Right lobe of liver (tissue), 6 donors: ENCODE measurements around the gene KIAA2012. TPM values are rescaled to one million over a fixed set of nuclear protein-coding genes. Genes with fewer than 3 reads are reported as not detected.

Source experiments
- ATAC-seq, 4 donors: fragments of 200-7000 bp; cut with Tn5 transposase; one replicate each; pipeline ENCODE4 v1.9.1; 2020; ENCODE audit warnings: mild to moderate bottlenecking in 4 of 4, moderate library complexity in 4 of 4
- DNase-seq, 3 donors: peaks; one replicate each; pipeline ENCODE4 v3.0.0-alpha.2; 2020
- H3K27ac ChIP-seq, 3 donors: fragments of 200-600 bp; one replicate each; pipeline ENCODE4 v1.8.0; 2022
- H3K27me3 ChIP-seq, 2 donors: fragments of 200-600 bp; one replicate each; pipeline ENCODE4 v1.8.0; 2022
- H3K36me3 ChIP-seq, 4 donors: fragments of 200-600 bp; sonication (generic) in 1 of 4; one replicate each; pipeline versions ENCODE4 v1.5.1 to v1.8.0; 2017 to 2022; ENCODE audit warnings: control low read depth in 1 of 4
- H3K4me1 ChIP-seq, 4 donors: fragments of 200-600 bp; sonication (generic) in 1 of 4; one replicate each; pipeline versions ENCODE4 v1.5.1 to v1.8.0; 2017 to 2022; ENCODE audit warnings: control low read depth in 1 of 4
- H3K4me3 ChIP-seq, 3 donors: fragments of 200-600 bp; one replicate each; pipeline ENCODE4 v1.8.0; 2022
- H3K9me3 ChIP-seq, 4 donors: fragments of 200-600 bp; sonication (generic) in 1 of 4; one replicate each; pipeline versions ENCODE4 v1.5.1 to v1.8.0; 2017 to 2022; ENCODE audit warnings: control low read depth in 1 of 4
- CTCF ChIP-seq, 4 donors: fragments of 200-600 bp in 3 of 4; fragments of 450-650 bp in 1 of 4; IDR thresholded peaks; one replicate each; pipeline versions ENCODE4 v1.5.1 to v1.8.0; 2016 to 2022; ENCODE audit warnings: antibody characterized with exemption in 4 of 4, mild to moderate bottlenecking in 2 of 4
- POLR2A ChIP-seq: fragments of 450-650 bp; IDR thresholded peaks from one replicate; pipeline ENCODE4 v1.6.1; 2017; ENCODE audit warnings: antibody characterized with exemption, mild to moderate bottlenecking
- WGBS: methylation state at CpG from one replicate; pipeline ENCODE4 v1.1.6; 2018; ENCODE audit warnings: low coverage, low lambda C conversion rate; ENCODE audit not compliant: insufficient coverage; ENCODE audit errors: missing lambda C conversion rate; 5-methylcytosine and 5-hydroxymethylcytosine counted together
- intact Hi-C, 2 donors: fragments of 100-400 bp; cut with DNase I; formaldehyde crosslinking; loops; one replicate each; pipeline versions ENCODE4 v1.11.2 to v1.14.1; 2022
- total RNA-seq, 6 experiments: library from RNA; depleted of rRNA in 2 of 6; stranded (reverse); fragments of >200 nt in 2 of 6; fragmentation: NEBNext Ultra II Directional in 3 of 6; extraction: Animal tissue kit (Norgen Biotek cat#: 25700) in 3 of 6; gene quantifications; one replicate each; pipeline versions ENCODE4 v1.1.0 to v1.2.4, GENCODE V29; 2016 to 2023
- donor health status: DM: no; HTN: yes; CAD: no.
- donor health status: DM: no; HTN: no; CAD: no.
- donor health status: DM: no; HTN: no; CAD: no.
- donor health status: DM: no; HTN: yes; CAD: no.
- donor health status: DM: no; HTN: yes; CAD: no.

Gene KIAA2012
- total RNA-seq, 6 experiments from 2014 or later, result 0.11 to 0.56 (median 0.43) TPM

DNA sequence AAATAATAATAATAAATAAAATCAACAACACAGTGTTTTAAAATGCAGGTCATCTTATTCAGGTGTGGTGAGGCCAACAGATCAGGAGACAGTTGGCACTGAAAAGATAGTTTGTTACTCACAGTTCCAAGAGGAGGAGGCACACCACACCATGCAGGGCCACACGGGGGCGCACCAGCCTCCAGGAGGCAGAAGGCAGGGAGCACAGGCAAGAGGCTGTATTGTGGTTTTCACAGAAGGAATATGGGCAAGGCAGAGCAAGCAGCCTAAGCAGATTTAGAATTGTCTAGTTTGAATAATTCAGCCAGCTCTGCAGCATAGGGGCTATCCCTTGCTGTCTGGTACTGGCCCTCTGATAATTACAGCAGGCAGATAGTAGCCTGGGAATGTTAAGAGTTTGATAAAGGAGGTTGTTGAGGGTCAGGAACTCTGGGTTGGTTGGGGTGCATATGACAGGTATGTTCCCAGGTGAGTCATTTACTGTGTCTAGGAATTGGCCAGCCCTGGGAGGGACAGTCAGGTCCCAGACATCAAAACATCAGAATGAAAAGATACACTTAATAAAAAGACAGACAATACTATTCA, 31.3 kb downstream of the KIAA2012 start:
- intact Hi-C loops, result no loop called here

GRCh38 chr2:202105025-202105424, 32.0 kb downstream of the KIAA2012 start:
- ATAC-seq (no peak), DNase-seq (no peak)
- no peaks in the 10 kb centered on the region for H3K36me3 ChIP-seq
- no peak for TF ChIP-seq CTCF (IDR thresholded peaks at IDR 0.05)
- TF ChIP-seq POLR2A, result no peak
- no peaks in the 10 kb centered on the region for H3K9me3 ChIP-seq
- H3K4me1 ChIP-seq, result peaks cover 0 to 9% (median 0%) of the 10 kb centered on the region in 4 donors
- H3K27ac ChIP-seq, result no peak overlapping the region
- no peaks in the 10 kb centered on the region for H3K27me3 ChIP-seq
- intact Hi-C loops, result no loop called here
- no peak overlapping the region for H3K4me3 ChIP-seq

More for the DNA sequence above, 31.3 kb downstream of the KIAA2012 start:
- no peak for TF ChIP-seq POLR2A
- TF ChIP-seq CTCF (IDR thresholded peaks at IDR 0.05), result peak; percentile 37 to 69 (median 62)
- WGBS, result 17% methylated on average over 2 of the region's 2 CpGs
- H3K27me3 ChIP-seq, result no peaks in the 10 kb centered on the region
- ATAC-seq (peak; percentile 71 to 92 (median 78)), DNase-seq (peak; percentile 63 to 71 (median 71))
- no peaks in the 10 kb centered on the region for H3K36me3 ChIP-seq
- no peaks in the 10 kb centered on the region for H3K9me3 ChIP-seq
- H3K4me3 ChIP-seq, result no peak overlapping the region
- no peak overlapping the region for H3K27ac ChIP-seq
- H3K4me1 ChIP-seq, result peaks cover 0 to 2% (median 0%) of the 10 kb centered on the region in 4 donors

- intact Hi-C loops, result no loop called here
- TF ChIP-seq POLR2A (no peak), CTCF (IDR thresholded peaks at IDR 0.05) (no peak)
- H3K9me3 ChIP-seq, result no peaks in the 10 kb centered on the region
- DNase-seq (no peak), ATAC-seq (no peak)
- no peak overlapping the region for H3K27ac ChIP-seq
- no peaks in the 10 kb centered on the region for H3K36me3 ChIP-seq
- WGBS, result 88% methylated on average over 3 of the region's 3 CpGs
- H3K27me3 ChIP-seq, result no peaks in the 10 kb centered on the region
- no peak overlapping the region for H3K4me3 ChIP-seq
- H3K4me1 ChIP-seq, result peaks cover 0 to 21% (median 0%) of the 10 kb centered on the region in 4 donors
These were observed 35.3 kb downstream of the KIAA2012 start for GRCh38 chr2:202108345-202108744.

DNA sequence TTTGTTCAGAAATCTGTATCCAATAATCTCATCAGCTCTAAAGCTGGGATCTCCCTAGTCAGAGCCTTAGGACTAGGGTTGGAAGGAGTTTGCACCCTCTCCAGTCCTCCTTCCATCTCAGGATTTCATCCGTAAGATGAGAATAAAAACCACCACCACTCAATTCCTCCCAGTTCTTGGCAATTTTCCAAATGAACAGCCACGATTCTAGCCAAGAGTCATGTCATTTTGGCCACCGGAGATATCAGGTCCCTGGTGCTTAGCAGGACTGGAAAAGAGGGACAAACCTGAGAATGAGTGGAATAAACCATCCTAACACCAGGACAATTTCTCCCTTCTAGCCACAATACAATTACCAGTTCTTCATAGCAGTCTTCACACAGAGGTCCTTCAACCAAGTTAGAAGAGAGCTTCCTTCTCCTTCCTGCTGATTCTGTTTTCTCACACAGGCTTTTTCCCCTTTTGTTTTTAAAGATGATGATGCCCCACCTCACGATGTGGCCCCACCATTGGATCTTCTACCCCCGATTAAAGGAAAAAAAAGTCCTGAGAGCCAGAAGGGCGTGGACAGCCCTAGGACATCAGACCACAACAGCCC, 36.2 kb downstream of the KIAA2012 start:
- no peak overlapping the region for H3K27ac ChIP-seq
- H3K9me3 ChIP-seq, result no peaks in the 10 kb centered on the region
- DNase-seq, result no peak
- ATAC-seq, result no peak
- no peak overlapping the region for H3K4me3 ChIP-seq
- H3K4me1 ChIP-seq, result peaks cover 0 to 30% (median 0%) of the 10 kb centered on the region in 4 donors
- no peak for TF ChIP-seq CTCF (IDR thresholded peaks at IDR 0.05)
- no peak for TF ChIP-seq POLR2A
- 46% methylated on average over 6 of the region's 6 CpGs for WGBS
- no peaks in the 10 kb centered on the region for H3K36me3 ChIP-seq
- intact Hi-C loops, result no loop called here
- no peaks in the 10 kb centered on the region for H3K27me3 ChIP-seq
